Esophagus mucosa (tissue), 1 donor: ENCODE data around the gene BDP1. TPM values are rescaled to one million over a fixed set of nuclear protein-coding genes. Genes with fewer than 3 reads are reported as not detected.
A peak's percentile ranks its signal among the peaks of the same experiment; 100 is the strongest.
"Not testable (repeated sequence)": the region's sequence is repeated elsewhere in the genome, so short reads cannot be mapped to it uniquely, and the experiment has no call there.

ENCODE experiments used
- ATAC-seq: fragments of 200-7000 bp; cut with Tn5 transposase; one replicate; pipeline ENCODE4 v1.9.1; 2020
- total RNA-seq: library from RNA; stranded (reverse); gene quantifications from one replicate; pipeline ENCODE4 v1.2.4, GENCODE V29; 2023
- donor health status: DM: yes; HTN: yes; CAD: no.

Gene BDP1
- total RNA-seq, 1 donor from 2014 or later: 14.1 TPM

GRCh38 chr5:71475788-71476384 lies 20.4 kb downstream of the BDP1 start:
- no peak for ATAC-seq

- ATAC-seq: no peak
Observed at GRCh38 chr5:71481441-71481840, 26.0 kb downstream of the BDP1 start.

GRCh38 chr5:71482132-71482531 lies 26.7 kb downstream of the BDP1 start:
- ATAC-seq: peak; percentile 51

GRCh38 chr5:71483355-71483754 lies 27.9 kb downstream of the BDP1 start:
- peak; percentile 88 for ATAC-seq

GRCh38 chr5:71492817-71493615 lies 37.6 kb downstream of the BDP1 start:
- no peak for ATAC-seq

GRCh38 chr5:71494202-71494601 lies 38.8 kb downstream of the BDP1 start:
- ATAC-seq: not testable (repeated sequence)

- not testable (repeated sequence) for ATAC-seq
Observed at GRCh38 chr5:71498756-71499155, 43.3 kb downstream of the BDP1 start.

GRCh38 chr5:71503536-71503935 lies 48.1 kb downstream of the BDP1 start:
- ATAC-seq: no peak

GRCh38 chr5:71522151-71522550 lies 66.7 kb downstream of the BDP1 start:
- ATAC-seq: no peak

- ATAC-seq: not testable (repeated sequence)
Observed at GRCh38 chr5:71525611-71526010, 70.2 kb downstream of the BDP1 start.

GRCh38 chr5:71528206-71528605 lies 72.8 kb downstream of the BDP1 start:
- no peak for ATAC-seq

GRCh38 chr5:71529682-71530081 lies 74.2 kb downstream of the BDP1 start:
- ATAC-seq: no peak

GRCh38 chr5:71533142-71533541 lies 77.7 kb downstream of the BDP1 start:
- ATAC-seq: no peak

GRCh38 chr5:71533615-71534014 lies 78.2 kb downstream of the BDP1 start:
- no peak for ATAC-seq

- no peak for ATAC-seq
Observed at GRCh38 chr5:71537687-71538086, 82.2 kb downstream of the BDP1 start.

GRCh38 chr5:71550885-71551284 lies 95.4 kb downstream of the BDP1 start:
- ATAC-seq: not testable (repeated sequence)

GRCh38 chr5:71551582-71551981 lies 96.1 kb downstream of the BDP1 start:
- ATAC-seq: not testable (repeated sequence)

- ATAC-seq: not testable (repeated sequence)
Observed at GRCh38 chr5:71552026-71552749, 96.7 kb downstream of the BDP1 start.

- ATAC-seq: no peak
Observed at GRCh38 chr5:71563161-71563560, 107.7 kb downstream of the BDP1 start.

- no peak for ATAC-seq
Observed at GRCh38 chr5:71564895-71565294, 109.4 kb downstream of the BDP1 start.

- no peak for ATAC-seq
Observed at GRCh38 chr5:71569748-71570509, 114.5 kb downstream of the BDP1 start.

- not testable (repeated sequence) for ATAC-seq
Observed at GRCh38 chr5:71571811-71572210, 116.4 kb downstream of the BDP1 start.

GRCh38 chr5:71573591-71573990 lies 118.1 kb downstream of the BDP1 start:
- ATAC-seq: no peak
